ENCODE data around the gene TIMM23. TPM values are rescaled to one million over a fixed set of nuclear protein-coding genes. Genes with fewer than 3 reads are reported as not detected.
A peak's percentile ranks its signal among the peaks of the same experiment; 100 is the strongest.
"Not testable (repeated sequence)": the region's sequence is repeated elsewhere in the genome, so short reads cannot be mapped to it uniquely, and the experiment has no call there.

Gene TIMM23
- total and polyA plus RNA-seq, 2 donors (not counting 1 experiment from before 2014, with no cell fraction given): 21.1 to 28.3 TPM

- Mint-ChIP-seq H3K4me1 (no peaks in the 10 kb centered on the region), H3K4me3 (no peak overlapping the region), H3K27me3 (no peaks in the 10 kb centered on the region), H3K27ac (peak overlapping the region; percentile 4), H3K9me3 (ENCODE audit: insufficient read depth) (no peaks in the 10 kb centered on the region)
- intact Hi-C loops (cut with micrococcal nuclease): no loop called here
- ChIA-PET POLR2A (no interaction called here), CTCF (no interaction called here)
- Histone ChIP-seq H3K4me1 (ENCODE audit: control insufficient read depth in 2 of 2, insufficient read depth in 2 of 2, low read length in 2 of 2) (no peaks in the 10 kb centered on the region), H3K27me3 (replicated peaks in 1 of 4; ENCODE audit: control extremely low read depth in 1 of 4, control insufficient read depth in 3 of 4, insufficient read depth in 4 of 4, low read length in 3 of 4) (no peaks in the 10 kb centered on the region), H4K20me1 (ENCODE audit: control insufficient read depth, insufficient read depth, low read length, poor library complexity, severe bottlenecking) (no peaks in the 10 kb centered on the region), H3K4me2 (replicated peaks; ENCODE audit: low read depth, low read length, poor library complexity, severe bottlenecking) (no peak overlapping the region), H3K4me3 (ENCODE audit: control extremely low read depth in 1 of 5, extremely low read depth in 1 of 5, insufficient read depth in 1 of 5, low read depth in 2 of 5, low read length in 4 of 5) (no peak overlapping the region), H3K27ac (ENCODE audit: low read length in 2 of 2) (no peak overlapping the region), H2AFZ (ENCODE audit: insufficient read depth, low read depth, low read length, poor library complexity, severe bottlenecking) (no peak overlapping the region), H3K79me2 (ENCODE audit: control insufficient read depth, insufficient read depth, low read length) (no peaks in the 10 kb centered on the region), H3K9me3 (ENCODE audit: control extremely low read depth in 1 of 3, control insufficient read depth in 2 of 3, insufficient read depth in 1 of 3, low read length in 2 of 3) (peaks cover 0 to 5% (median 0%) of the 10 kb centered on the region in 3 donors), H3K9ac (ENCODE audit: low read length) (no peak overlapping the region), H3K36me3 (replicated peaks in 1 of 2; ENCODE audit: control extremely low read depth in 1 of 2, control insufficient read depth in 1 of 2, extremely low read depth in 1 of 2, insufficient read depth in 2 of 2, low read length in 1 of 2) (peaks cover 13 to 32% of the 10 kb centered on the region in 2 experiments)
- WGBS (ENCODE audit: insufficient coverage): no CpG with 5 or more reads among the region's 4 CpGs
- ATAC-seq (ENCODE audit: low read depth) (no peak), DNase-seq (no peak)
- TF ChIP-seq EZH2 (IDR thresholded peaks at IDR 0.05; ENCODE audit: borderline replicate concordance, insufficient read depth, low read depth, low read length, poor library complexity, severe bottlenecking) (no peak), CTCF (IDR thresholded peaks at IDR 0.05) (no peak)
Observed at GRCh38 chr10:45997557-45997956, 25.3 kb downstream of the TIMM23 start.

GRCh38 chr10:45997994-45998763 lies 25.9 kb downstream of the TIMM23 start:
- Mint-ChIP-seq H3K27me3 (no peaks in the 10 kb centered on the region), H3K4me3 (no peak overlapping the region), H3K4me1 (no peaks in the 10 kb centered on the region), H3K9me3 (ENCODE audit: insufficient read depth) (no peaks in the 10 kb centered on the region), H3K27ac (no peak overlapping the region)
- intact Hi-C loops (cut with micrococcal nuclease): no loop called here
- TF ChIP-seq EZH2 (IDR thresholded peaks at IDR 0.05; ENCODE audit: borderline replicate concordance, insufficient read depth, low read depth, low read length, poor library complexity, severe bottlenecking) (no peak), CTCF (IDR thresholded peaks at IDR 0.05) (no peak)
- H3K36me3 ChIP-seq (replicated peaks in 1 of 2; ENCODE audit: control extremely low read depth in 1 of 2, control insufficient read depth in 1 of 2, extremely low read depth in 1 of 2, insufficient read depth in 2 of 2, low read length in 1 of 2): peaks cover 15 to 36% of the 10 kb centered on the region in 2 experiments
- no peak overlapping the region for H2AFZ ChIP-seq (ENCODE audit: insufficient read depth, low read depth, low read length, poor library complexity, severe bottlenecking)
- CTCF ChIA-PET: interaction anchor here (0.6 kb wide), 1 partner anchor 30 kb away, joined by 4 read pairs; no protein-coding TSS in a partner anchor
- no peaks in the 10 kb centered on the region for H3K79me2 ChIP-seq (ENCODE audit: control insufficient read depth, insufficient read depth, low read length)
- no peak for DNase-seq
- peaks cover 0 to 5% (median 0%) of the 10 kb centered on the region in 3 donors for H3K9me3 ChIP-seq (ENCODE audit: control extremely low read depth in 1 of 3, control insufficient read depth in 2 of 3, insufficient read depth in 1 of 3, low read length in 2 of 3)
- ATAC-seq (ENCODE audit: low read depth): no peak
- no peak overlapping the region for H3K4me3 ChIP-seq (ENCODE audit: control extremely low read depth in 1 of 5, extremely low read depth in 1 of 5, insufficient read depth in 1 of 5, low read depth in 2 of 5, low read length in 4 of 5)
- H3K27me3 ChIP-seq (replicated peaks in 1 of 4; ENCODE audit: control extremely low read depth in 1 of 4, control insufficient read depth in 3 of 4, insufficient read depth in 4 of 4, low read length in 3 of 4): no peaks in the 10 kb centered on the region
- no peak overlapping the region for H3K9ac ChIP-seq (ENCODE audit: low read length)
- no peak overlapping the region for H3K27ac ChIP-seq (ENCODE audit: low read length in 2 of 2)
- POLR2A ChIA-PET: no interaction called here
- no peak overlapping the region for H3K4me2 ChIP-seq (replicated peaks; ENCODE audit: low read depth, low read length, poor library complexity, severe bottlenecking)
- no CpG with 5 or more reads among the region's 5 CpGs for WGBS (ENCODE audit: insufficient coverage)
- H4K20me1 ChIP-seq (ENCODE audit: control insufficient read depth, insufficient read depth, low read length, poor library complexity, severe bottlenecking): no peaks in the 10 kb centered on the region
- no peaks in the 10 kb centered on the region for H3K4me1 ChIP-seq (ENCODE audit: control insufficient read depth in 2 of 2, insufficient read depth in 2 of 2, low read length in 2 of 2)

- H4K20me1 ChIP-seq (ENCODE audit: control insufficient read depth, insufficient read depth, low read length, poor library complexity, severe bottlenecking); H2AFZ ChIP-seq (ENCODE audit: insufficient read depth, low read depth, low read length, poor library complexity, severe bottlenecking); H3K4me1 ChIP-seq (ENCODE audit: control insufficient read depth in 2 of 2, insufficient read depth in 2 of 2, low read length in 2 of 2); H3K79me2 ChIP-seq (ENCODE audit: control insufficient read depth, insufficient read depth, low read length); H3K4me2 ChIP-seq (replicated peaks; ENCODE audit: low read depth, low read length, poor library complexity, severe bottlenecking); H3K27me3 Mint-ChIP-seq; H3K27me3 ChIP-seq (replicated peaks in 1 of 4; ENCODE audit: control extremely low read depth in 1 of 4, control insufficient read depth in 3 of 4, insufficient read depth in 4 of 4, low read length in 3 of 4); H3K4me1 Mint-ChIP-seq; H3K4me3 Mint-ChIP-seq; H3K9ac ChIP-seq (ENCODE audit: low read length); intact Hi-C loops (cut with micrococcal nuclease); POLR2A ChIA-PET; ATAC-seq (ENCODE audit: low read depth); H3K27ac Mint-ChIP-seq; H3K4me3 ChIP-seq (ENCODE audit: control extremely low read depth in 1 of 5, extremely low read depth in 1 of 5, insufficient read depth in 1 of 5, low read depth in 2 of 5, low read length in 4 of 5); H3K9me3 ChIP-seq (ENCODE audit: control extremely low read depth in 1 of 3, control insufficient read depth in 2 of 3, insufficient read depth in 1 of 3, low read length in 2 of 3); DNase-seq; H3K9me3 Mint-ChIP-seq (ENCODE audit: insufficient read depth); H3K27ac ChIP-seq (ENCODE audit: low read length in 2 of 2): not testable (repeated sequence)
- H3K36me3 ChIP-seq (replicated peaks in 1 of 2; ENCODE audit: control extremely low read depth in 1 of 2, control insufficient read depth in 1 of 2, extremely low read depth in 1 of 2, insufficient read depth in 2 of 2, low read length in 1 of 2): peaks cover 20 to 51% of the 10 kb centered on the region in 2 experiments
- 100% methylated on average over 1 of the region's 5 CpGs for WGBS (ENCODE audit: insufficient coverage)
- CTCF ChIA-PET: interaction anchor here (0.6 kb wide), 1 partner anchor 29 kb away, joined by 3 read pairs; no protein-coding TSS in a partner anchor
Observed at GRCh38 chr10:45999955-46000354, 27.7 kb downstream of the TIMM23 start.

Data from B cell (primary cell).